Spleen (tissue), 11 donors: ENCODE data around the gene PARD3. TPM values are rescaled to one million over a fixed set of nuclear protein-coding genes. Genes with fewer than 3 reads are reported as not detected.

Source experiments
- DNase-seq: peaks from one replicate; pipeline ENCODE4 v3.0.0-alpha.2; 2020
- H3K27ac ChIP-seq, 8 donors: fragments of 200-600 bp; sonication (generic) in 7 of 8; 1 replicate in 4 of 8; 2 replicates in 4 of 8; pipeline versions ENCODE4 v1.5.0 to v1.8.0; 2016 to 2021; ENCODE audit warnings: inconsistent platforms in 4 of 8, mild to moderate bottlenecking in 4 of 8, moderate library complexity in 1 of 8
- H3K27me3 ChIP-seq, 7 donors: fragments of 200-600 bp; sonication (generic) in 6 of 7; replicated peaks in 1 of 7; 1 replicate in 4 of 7; 2 replicates in 3 of 7; pipeline versions ENCODE4 v1.5.0 to v1.8.0; 2016 to 2021; ENCODE audit warnings: inconsistent platforms in 3 of 7, mild to moderate bottlenecking in 1 of 7
- H3K36me3 ChIP-seq, 6 donors: fragments of 200-600 bp; sonication (generic) in 5 of 6; 1 replicate in 4 of 6; 2 replicates in 2 of 6; pipeline versions ENCODE4 v1.5.0 to v1.8.0; 2016 to 2021; ENCODE audit warnings: inconsistent platforms in 2 of 6
- H3K4me1 ChIP-seq, 6 donors: fragments of 200-600 bp; sonication (generic) in 5 of 6; 1 replicate in 3 of 6; 2 replicates in 3 of 6; pipeline versions ENCODE4 v1.5.0 to v1.8.0; 2016 to 2021; ENCODE audit warnings: inconsistent platforms in 3 of 6
- H3K4me3 ChIP-seq, 8 donors: fragments of 200-600 bp; sonication (generic) in 7 of 8; 1 replicate in 4 of 8; 2 replicates in 4 of 8; pipeline versions ENCODE4 v1.5.0 to v1.8.0; 2016 to 2021; ENCODE audit warnings: inconsistent platforms in 4 of 8, mild to moderate bottlenecking in 4 of 8, moderate library complexity in 2 of 8
- H3K9me3 ChIP-seq, 8 donors: fragments of 200-600 bp; sonication (generic) in 7 of 8; 1 replicate in 4 of 8; 2 replicates in 4 of 8; pipeline versions ENCODE4 v1.5.0 to v1.8.0; 2016 to 2021; ENCODE audit warnings: inconsistent platforms in 4 of 8
- CTCF ChIP-seq, 11 experiments: fragments of 200-600 bp in 7 of 11; fragments of 450-650 bp in 4 of 11; sonication (generic) in 4 of 11; IDR thresholded peaks in 8 of 11; conservative IDR thresholded peaks in 3 of 11; 1 replicate in 7 of 11; 2 replicates in 4 of 11; pipeline versions ENCODE4 v1.4.0 to v1.8.0; 2016 to 2021; ENCODE audit warnings: antibody characterized with exemption in 11 of 11, inconsistent platforms in 4 of 11, mild to moderate bottlenecking in 1 of 11
- POLR2A ChIP-seq, 3 donors: fragments of 450-650 bp; IDR thresholded peaks; one replicate each; pipeline ENCODE4 v1.5.1; 2017; ENCODE audit warnings: antibody characterized with exemption in 3 of 3, mild to moderate bottlenecking in 1 of 3
- POLR2AphosphoS5 ChIP-seq, 3 donors: sonication (generic); formaldehyde crosslinking; IDR thresholded peaks; one replicate each; pipeline ENCODE4 v1.5.1; 2017; ENCODE audit warnings: antibody characterized with exemption in 3 of 3
- WGBS, 5 donors: extraction: QIAGEN DNeasy Blood & Tissue Kit in 3 of 5; methylation state at CpG; one replicate each; pipeline versions ENCODE4 v1.1.5 to v1.1.7; 2013 to 2018; 5-methylcytosine and 5-hydroxymethylcytosine counted together
- intact Hi-C: fragments of 100-400 bp; cut with DNase I; formaldehyde crosslinking; loops from one replicate; pipeline ENCODE4 v1.15.0; 2023; ENCODE audit warnings: low total_unique reads
- polyA plus RNA-seq, 3 donors: library from polyadenylated mRNA; stranded (reverse); fragments of 200-250 nt; gene quantifications; one replicate each; pipeline ENCODE4 v1.2.1, GENCODE V29; 2013
- total RNA-seq, 7 donors: library from RNA; depleted of rRNA in 3 of 7; stranded (reverse); fragments of >200 nt in 3 of 7; fragmentation: NEBNext Ultra II Directional in 4 of 7; extraction: Animal tissue kit (Norgen Biotek cat#: 25700) in 4 of 7; gene quantifications; one replicate each; pipeline versions ENCODE4 v1.1.0 to v1.2.1, GENCODE V29; 2016 to 2021
- donor health status: healthy with polysubstance abuse.
- donor health status: DM: no; HTN: no; CAD: no; lungs with moderate emphysema.
- donor health status: DM: no; HTN: no; CAD: no.
- donor health status: Bipolar disorder and iron deficiency.
- donor health status: healthy.
- donor health status: DM: no; HTN: no; CAD: no.
- donor health status: DM: yes; HTN: yes; CAD: no.

PARD3 gene
- total and polyA plus RNA-seq, 10 donors: 2.8 to 18.9 (median 10.8) TPM

GRCh38 chr10:34587680-34588019 is 227.4 kb downstream of the PARD3 start:
- 78 to 92% (median 86%) methylated on average over 6 of the region's 6 CpGs for WGBS, 5 donors
- TF ChIP-seq CTCF (IDR thresholded peaks at IDR 0.05 in 8 of 11, conservative IDR thresholded peaks at IDR 0.05 in 3 of 11) (no peak), POLR2AphosphoS5 (IDR thresholded peaks at IDR 0.05) (no peak), POLR2A (IDR thresholded peaks at IDR 0.05) (no peak)
- no peak overlapping the region for H3K4me3 ChIP-seq

GRCh38 chr10:34587002-34587679 is 228.0 kb downstream of the PARD3 start:
- no peak for DNase-seq
- H3K9me3 ChIP-seq: no peaks in the 10 kb centered on the region
- H3K27me3 ChIP-seq: no peaks in the 10 kb centered on the region
- H3K27ac ChIP-seq: no peak overlapping the region
- no peaks in the 10 kb centered on the region for H3K36me3 ChIP-seq
- no peak overlapping the region for H3K4me3 ChIP-seq
- intact Hi-C loops: no loop called here
- WGBS, 5 donors: 81 to 98% (median 90%) methylated on average over 4 of the region's 4 CpGs
- peaks cover 0 to 5% (median 0%) of the 10 kb centered on the region in 6 donors for H3K4me1 ChIP-seq
- no peak for TF ChIP-seq POLR2AphosphoS5 (IDR thresholded peaks at IDR 0.05)
- no peak for TF ChIP-seq POLR2A (IDR thresholded peaks at IDR 0.05)
- TF ChIP-seq CTCF (IDR thresholded peaks at IDR 0.05 in 8 of 11, conservative IDR thresholded peaks at IDR 0.05 in 3 of 11): no peak

More at GRCh38 chr10:34587680-34588019, 227.4 kb downstream of the PARD3 start:
- DNase-seq: no peak
- H3K36me3 ChIP-seq: no peaks in the 10 kb centered on the region
- H3K4me1 ChIP-seq: peaks cover 0 to 5% (median 0%) of the 10 kb centered on the region in 6 donors
- H3K9me3 ChIP-seq: no peaks in the 10 kb centered on the region
- intact Hi-C loops: no loop called here
- no peaks in the 10 kb centered on the region for H3K27me3 ChIP-seq
- no peak overlapping the region for H3K27ac ChIP-seq

GRCh38 chr10:34585422-34586112 is 229.5 kb downstream of the PARD3 start:
- DNase-seq: no peak
- Histone ChIP-seq H3K36me3 (no peaks in the 10 kb centered on the region), H3K27ac (no peak overlapping the region), H3K4me1 (peaks cover 0 to 5% (median 0%) of the 10 kb centered on the region in 6 donors), H3K9me3 (no peaks in the 10 kb centered on the region), H3K4me3 (no peak overlapping the region), H3K27me3 (no peaks in the 10 kb centered on the region)
- TF ChIP-seq POLR2AphosphoS5 (IDR thresholded peaks at IDR 0.05) (no peak), POLR2A (IDR thresholded peaks at IDR 0.05) (no peak), CTCF (IDR thresholded peaks at IDR 0.05 in 8 of 11, conservative IDR thresholded peaks at IDR 0.05 in 3 of 11) (no peak)
- WGBS, 5 donors: 80 to 90% (median 84%) methylated on average over 2 of the region's 2 CpGs
- intact Hi-C loops: no loop called here

- no peak for TF ChIP-seq POLR2A (IDR thresholded peaks at IDR 0.05)
- no peak for TF ChIP-seq CTCF (IDR thresholded peaks at IDR 0.05 in 8 of 11, conservative IDR thresholded peaks at IDR 0.05 in 3 of 11)
- no peak for TF ChIP-seq POLR2AphosphoS5 (IDR thresholded peaks at IDR 0.05)
- Histone ChIP-seq H3K4me1 (peaks cover 0 to 5% (median 0%) of the 10 kb centered on the region in 6 donors), H3K27me3 (no peaks in the 10 kb centered on the region), H3K27ac (no peak overlapping the region), H3K4me3 (no peak overlapping the region), H3K9me3 (no peaks in the 10 kb centered on the region), H3K36me3 (no peaks in the 10 kb centered on the region)
- intact Hi-C loops: no loop called here
- DNase-seq: no peak
Measured at GRCh38 chr10:34584164-34584563, 230.9 kb downstream of the PARD3 start.
